Measurements from ENCODE around the gene NEU2. TPM values are rescaled to one million over a fixed set of nuclear protein-coding genes. Genes with fewer than 3 reads are reported as not detected.
"Not testable (repeated sequence)": the region's sequence is repeated elsewhere in the genome, so short reads cannot be mapped to it uniquely, and the experiment has no call there.

Gene NEU2
- total RNA-seq, 2 donors from 2014 or later, result not detected

GRCh38 chr2:233062946-233063268 is 30.4 kb downstream of the NEU2 start:
- intact Hi-C loops (cut with DNase I), result no loop called here
- H3K9me3 ChIP-seq, result no peaks in the 10 kb centered on the region
- H3K27me3 ChIP-seq, result no peaks in the 10 kb centered on the region
- H3K4me1 ChIP-seq, result no peaks in the 10 kb centered on the region
- no peaks in the 10 kb centered on the region for H3K36me3 ChIP-seq (replicated peaks in 1 of 2; ENCODE audit: insufficient read depth in 1 of 2, low read depth in 2 of 2)
- ATAC-seq (no peak), DNase-seq (no peak)
- no peak for TF ChIP-seq POLR2A (IDR thresholded peaks at IDR 0.05)
- TF ChIP-seq CTCF (IDR thresholded peaks at IDR 0.05), result no peak
- no peak overlapping the region for H3K4me3 ChIP-seq
- no peak overlapping the region for H3K27ac ChIP-seq
- 68 to 78% methylated on average over 6 of the region's 6 CpGs for WGBS, 2 donors

GRCh38 chr2:233063269-233063975 is 30.9 kb downstream of the NEU2 start:
- no peak overlapping the region for H3K4me3 ChIP-seq
- no peak overlapping the region for H3K27ac ChIP-seq
- H3K9me3 ChIP-seq, result no peaks in the 10 kb centered on the region
- H3K4me1 ChIP-seq, result no peaks in the 10 kb centered on the region
- no peak for DNase-seq
- ATAC-seq, result no peak
- TF ChIP-seq CTCF (IDR thresholded peaks at IDR 0.05) (no peak), POLR2A (IDR thresholded peaks at IDR 0.05) (no peak)
- H3K27me3 ChIP-seq, result no peaks in the 10 kb centered on the region
- intact Hi-C loops (cut with DNase I), result no loop called here
- no peaks in the 10 kb centered on the region for H3K36me3 ChIP-seq (replicated peaks in 1 of 2; ENCODE audit: insufficient read depth in 1 of 2, low read depth in 2 of 2)
- WGBS, 2 donors, result 55 to 64% methylated on average over 9 to 13 of the region's 13 CpGs

GRCh38 chr2:233063976-233064411 is 31.5 kb downstream of the NEU2 start:
- WGBS, 2 donors, result 65% methylated on average over 9 of the region's 9 CpGs; no CpG with 5 or more reads in 1 of the 2 donors
- TF ChIP-seq POLR2A (IDR thresholded peaks at IDR 0.05) (no peak), CTCF (IDR thresholded peaks at IDR 0.05) (no peak)
- DNase-seq (no peak), ATAC-seq (no peak)
- Histone ChIP-seq H3K36me3 (replicated peaks in 1 of 2; ENCODE audit: insufficient read depth in 1 of 2, low read depth in 2 of 2) (no peaks in the 10 kb centered on the region), H3K9me3 (no peaks in the 10 kb centered on the region), H3K27ac (no peak overlapping the region), H3K27me3 (no peaks in the 10 kb centered on the region), H3K4me1 (no peaks in the 10 kb centered on the region), H3K4me3 (no peak overlapping the region)
- intact Hi-C loops (cut with DNase I), result no loop called here

GRCh38 chr2:233064530-233065199 is 32.2 kb downstream of the NEU2 start:
- no peak overlapping the region for H3K4me3 ChIP-seq
- H3K4me1 ChIP-seq, result no peaks in the 10 kb centered on the region
- no peaks in the 10 kb centered on the region for H3K9me3 ChIP-seq
- no peak overlapping the region for H3K27ac ChIP-seq
- H3K27me3 ChIP-seq, result no peaks in the 10 kb centered on the region
- TF ChIP-seq CTCF (IDR thresholded peaks at IDR 0.05) (no peak), POLR2A (IDR thresholded peaks at IDR 0.05) (no peak)
- 70 to 71% methylated on average over 16 of the region's 16 CpGs for WGBS, 2 donors
- H3K36me3 ChIP-seq (replicated peaks in 1 of 2; ENCODE audit: insufficient read depth in 1 of 2, low read depth in 2 of 2), result no peaks in the 10 kb centered on the region
- ATAC-seq, result no peak
- intact Hi-C loops (cut with DNase I), result no loop called here
- DNase-seq, result no peak

- intact Hi-C loops (cut with DNase I); H3K27me3 ChIP-seq; DNase-seq; H3K9me3 ChIP-seq; H3K27ac ChIP-seq; H3K4me3 ChIP-seq; ATAC-seq; H3K36me3 ChIP-seq (replicated peaks in 1 of 2; ENCODE audit: insufficient read depth in 1 of 2, low read depth in 2 of 2); H3K4me1 ChIP-seq: not testable (repeated sequence)
- 58 to 82% methylated on average over 4 of the region's 4 CpGs for WGBS, 2 donors
Measured at GRCh38 chr2:233065200-233065589, 32.7 kb downstream of the NEU2 start.
